ENCODE measurements around the gene TMEM254. TPM values are rescaled to one million over a fixed set of nuclear protein-coding genes. Genes with fewer than 3 reads are reported as not detected.
A peak's percentile ranks its signal among the peaks of the same experiment; 100 is the strongest.

Gene TMEM254
- total and polyA plus RNA-seq, 2 of the 13 experiments (the other 11 are each of a cell fraction or from before 2014, with no cell fraction given) = 11.2 to 39.0 TPM

DNA sequence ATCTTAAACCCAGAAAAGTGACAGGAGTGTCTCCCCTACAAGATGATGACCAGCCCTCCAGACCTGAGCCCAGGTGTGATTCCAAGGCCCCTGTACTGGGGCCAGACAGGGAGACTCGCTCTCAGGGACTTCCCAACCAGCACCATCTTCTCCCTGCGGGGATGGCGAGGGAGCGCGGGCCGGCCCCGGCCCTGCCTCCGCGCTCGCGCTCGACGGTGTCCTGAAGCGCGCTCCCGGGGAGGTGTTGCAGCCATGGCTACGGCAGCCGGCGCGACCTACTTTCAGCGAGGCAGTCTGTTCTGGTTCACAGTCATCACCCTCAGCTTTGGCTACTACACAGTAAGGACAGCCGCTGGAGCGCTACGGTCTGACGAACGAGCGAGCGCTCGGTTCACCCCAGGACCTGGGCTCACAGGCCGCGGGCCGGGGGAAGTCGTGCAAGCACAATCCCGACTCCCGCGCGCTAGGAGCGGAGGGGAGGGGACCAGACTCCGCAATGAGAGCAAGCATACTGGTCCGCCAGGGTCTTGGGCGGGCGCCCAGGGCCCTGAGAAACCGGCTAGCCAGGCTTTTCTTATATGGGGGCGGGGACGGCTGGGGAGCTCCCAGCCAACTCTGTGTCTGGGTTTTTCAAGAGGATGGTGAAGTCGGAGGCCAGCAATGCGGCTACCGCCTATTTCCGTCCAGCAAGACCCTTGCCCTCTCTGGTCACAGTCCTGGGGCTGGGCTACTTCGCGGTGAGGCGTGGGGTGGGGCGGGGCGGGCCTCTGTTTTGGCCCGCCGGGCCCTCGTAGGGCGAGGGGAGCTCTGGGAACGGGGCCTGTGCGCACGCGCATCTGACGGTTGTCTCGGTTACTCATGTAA lies at the start of gene TMEM254 (continued):
- TF ChIP-seq ZNF232 (CRISPR knock-in tag; IDR thresholded peaks at IDR 0.05; ENCODE audit: borderline replicate concordance) (no peak), ZBTB21 (CRISPR knock-in tag; IDR thresholded peaks at IDR 0.05) (0 out of 2 replicates have a peak, but pooled peaks have one; percentile 20), CENPX (CRISPR knock-in tag; IDR thresholded peaks at IDR 0.05) (no peak), TBX3 (IDR thresholded peaks at IDR 0.05; ENCODE audit: borderline replicate concordance) (no peak), SAFB2 (CRISPR knock-in tag; IDR thresholded peaks at IDR 0.05; ENCODE audit: borderline replicate concordance, low read depth) (peak; percentile 74; the same call in 1 of the 2 replicates), FOXA3 (CRISPR knock-in tag; IDR thresholded peaks at IDR 0.05) (no peak), CBX2 (IDR thresholded peaks at IDR 0.05; ENCODE audit: low read depth, low read length) (no peak), CBX2 (CRISPR knock-in tag; IDR thresholded peaks at IDR 0.05; ENCODE audit: low read depth) (no peak), ZFAT (CRISPR knock-in tag; conservative IDR thresholded peaks at IDR 0.05) (no peak), MAFF (IDR thresholded peaks at IDR 0.05; ENCODE audit: low read depth, low read length) (no peak), ZNF670 (CRISPR knock-in tag; IDR thresholded peaks at IDR 0.05; ENCODE audit: borderline replicate concordance) (0 out of 2 replicates have a peak, but pooled peaks have one; percentile 23), FOXO1 (CRISPR knock-in tag; IDR thresholded peaks at IDR 0.05) (peak; percentile 0; the same call in 1 of the 2 replicates), SMC3 (IDR thresholded peaks at IDR 0.05; ENCODE audit: low read length) (no peak), ZNF337 (CRISPR knock-in tag; IDR thresholded peaks at IDR 0.05; ENCODE audit: borderline replicate concordance, low read depth) (no peak), ZNF674 (CRISPR knock-in tag; IDR thresholded peaks at IDR 0.05; ENCODE audit: low read depth) (0 out of 2 replicates have a peak, but pooled peaks have one; percentile 25)
- TF ChIP-seq, protein P1, sequence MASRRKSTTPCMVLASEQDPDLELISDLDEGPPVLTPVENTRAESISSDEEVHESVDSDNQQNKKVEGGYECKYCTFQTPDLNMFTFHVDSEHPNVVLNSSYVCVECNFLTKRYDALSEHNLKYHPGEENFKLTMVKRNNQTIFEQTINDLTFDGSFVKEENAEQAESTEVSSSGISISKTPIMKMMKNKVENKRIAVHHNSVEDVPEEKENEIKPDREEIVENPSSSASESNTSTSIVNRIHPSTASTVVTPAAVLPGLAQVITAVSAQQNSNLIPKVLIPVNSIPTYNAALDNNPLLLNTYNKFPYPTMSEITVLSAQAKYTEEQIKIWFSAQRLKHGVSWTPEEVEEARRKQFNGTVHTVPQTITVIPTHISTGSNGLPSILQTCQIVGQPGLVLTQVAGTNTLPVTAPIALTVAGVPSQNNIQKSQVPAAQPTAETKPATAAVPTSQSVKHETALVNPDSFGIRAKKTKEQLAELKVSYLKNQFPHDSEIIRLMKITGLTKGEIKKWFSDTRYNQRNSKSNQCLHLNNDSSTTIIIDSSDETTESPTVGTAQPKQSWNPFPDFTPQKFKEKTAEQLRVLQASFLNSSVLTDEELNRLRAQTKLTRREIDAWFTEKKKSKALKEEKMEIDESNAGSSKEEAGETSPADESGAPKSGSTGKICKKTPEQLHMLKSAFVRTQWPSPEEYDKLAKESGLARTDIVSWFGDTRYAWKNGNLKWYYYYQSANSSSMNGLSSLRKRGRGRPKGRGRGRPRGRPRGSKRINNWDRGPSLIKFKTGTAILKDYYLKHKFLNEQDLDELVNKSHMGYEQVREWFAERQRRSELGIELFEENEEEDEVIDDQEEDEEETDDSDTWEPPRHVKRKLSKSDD (CRISPR knock-in tag; IDR thresholded peaks at IDR 0.05; ENCODE audit: low read depth) = no peak
- TF ChIP-seq, protein P2, sequence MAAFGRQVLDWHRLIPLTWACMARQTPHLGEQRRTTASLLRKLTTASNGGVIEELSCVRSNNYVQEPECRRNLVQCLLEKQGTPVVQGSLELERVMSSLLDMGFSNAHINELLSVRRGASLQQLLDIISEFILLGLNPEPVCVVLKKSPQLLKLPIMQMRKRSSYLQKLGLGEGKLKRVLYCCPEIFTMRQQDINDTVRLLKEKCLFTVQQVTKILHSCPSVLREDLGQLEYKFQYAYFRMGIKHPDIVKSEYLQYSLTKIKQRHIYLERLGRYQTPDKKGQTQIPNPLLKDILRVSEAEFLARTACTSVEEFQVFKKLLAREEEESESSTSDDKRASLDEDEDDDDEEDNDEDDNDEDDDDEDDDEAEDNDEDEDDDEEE (CRISPR knock-in tag; IDR thresholded peaks at IDR 0.05) = peak; percentile 82; the same call in 1 of the 2 replicates
- TF ChIP-seq, protein P3, sequence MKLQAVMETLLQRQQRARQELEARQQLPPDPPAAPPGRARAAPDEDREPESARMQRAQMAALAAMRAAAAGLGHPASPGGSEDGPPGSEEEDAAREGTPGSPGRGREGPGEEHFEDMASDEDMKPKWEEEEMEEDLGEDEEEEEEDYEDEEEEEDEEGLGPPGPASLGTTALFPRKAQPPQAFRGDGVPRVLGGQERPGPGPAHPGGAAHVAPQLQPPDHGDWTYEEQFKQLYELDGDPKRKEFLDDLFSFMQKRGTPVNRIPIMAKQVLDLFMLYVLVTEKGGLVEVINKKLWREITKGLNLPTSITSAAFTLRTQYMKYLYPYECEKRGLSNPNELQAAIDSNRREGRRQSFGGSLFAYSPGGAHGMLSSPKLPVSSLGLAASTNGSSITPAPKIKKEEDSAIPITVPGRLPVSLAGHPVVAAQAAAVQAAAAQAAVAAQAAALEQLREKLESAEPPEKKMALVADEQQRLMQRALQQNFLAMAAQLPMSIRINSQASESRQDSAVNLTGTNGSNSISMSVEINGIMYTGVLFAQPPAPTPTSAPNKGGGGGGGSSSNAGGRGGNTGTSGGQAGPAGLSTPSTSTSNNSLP (IDR thresholded peaks at IDR 0.05; ENCODE audit: low read depth, low read length) = no peak
- TF ChIP-seq, protein P4, sequence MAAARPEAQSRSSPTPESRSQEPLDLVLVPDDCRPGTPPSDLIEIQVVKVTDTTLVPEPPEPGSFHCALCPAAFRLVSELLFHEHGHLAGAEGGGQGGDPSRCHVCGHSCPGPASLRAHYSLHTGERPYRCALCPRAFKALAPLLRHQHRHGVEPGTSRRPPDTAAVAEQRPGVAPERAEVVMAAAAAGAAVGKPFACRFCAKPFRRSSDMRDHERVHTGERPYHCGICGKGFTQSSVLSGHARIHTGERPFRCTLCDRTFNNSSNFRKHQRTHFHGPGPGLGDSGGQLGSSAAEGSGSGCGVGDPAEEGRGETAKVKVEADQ (CRISPR knock-in tag; IDR thresholded peaks at IDR 0.05; ENCODE audit: borderline replicate concordance) = no peak
- TF ChIP-seq, protein P5, sequence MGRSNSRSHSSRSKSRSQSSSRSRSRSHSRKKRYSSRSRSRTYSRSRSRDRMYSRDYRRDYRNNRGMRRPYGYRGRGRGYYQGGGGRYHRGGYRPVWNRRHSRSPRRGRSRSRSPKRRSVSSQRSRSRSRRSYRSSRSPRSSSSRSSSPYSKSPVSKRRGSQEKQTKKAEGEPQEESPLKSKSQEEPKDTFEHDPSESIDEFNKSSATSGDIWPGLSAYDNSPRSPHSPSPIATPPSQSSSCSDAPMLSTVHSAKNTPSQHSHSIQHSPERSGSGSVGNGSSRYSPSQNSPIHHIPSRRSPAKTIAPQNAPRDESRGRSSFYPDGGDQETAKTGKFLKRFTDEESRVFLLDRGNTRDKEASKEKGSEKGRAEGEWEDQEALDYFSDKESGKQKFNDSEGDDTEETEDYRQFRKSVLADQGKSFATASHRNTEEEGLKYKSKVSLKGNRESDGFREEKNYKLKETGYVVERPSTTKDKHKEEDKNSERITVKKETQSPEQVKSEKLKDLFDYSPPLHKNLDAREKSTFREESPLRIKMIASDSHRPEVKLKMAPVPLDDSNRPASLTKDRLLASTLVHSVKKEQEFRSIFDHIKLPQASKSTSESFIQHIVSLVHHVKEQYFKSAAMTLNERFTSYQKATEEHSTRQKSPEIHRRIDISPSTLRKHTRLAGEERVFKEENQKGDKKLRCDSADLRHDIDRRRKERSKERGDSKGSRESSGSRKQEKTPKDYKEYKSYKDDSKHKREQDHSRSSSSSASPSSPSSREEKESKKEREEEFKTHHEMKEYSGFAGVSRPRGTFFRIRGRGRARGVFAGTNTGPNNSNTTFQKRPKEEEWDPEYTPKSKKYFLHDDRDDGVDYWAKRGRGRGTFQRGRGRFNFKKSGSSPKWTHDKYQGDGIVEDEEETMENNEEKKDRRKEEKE (IDR thresholded peaks at IDR 0.05) = no peak
